Neural cell (in vitro differentiated cells): ENCODE results near the gene NOP56.

ENCODE experiments used
- EP300 ChIP-seq: fragments of 450-650 bp; conservative IDR thresholded peaks from 2 replicates; pipeline ENCODE4 v1.6.1; 2014; ENCODE audit warnings: antibody characterized with exemption, mild to moderate bottlenecking, moderate library complexity; ENCODE audit not compliant: poor library complexity, severe bottlenecking
- EZH2 ChIP-seq: fragments of 200-600, 300-800 bp; shearing (Covaris generic), sonication (generic); IDR thresholded peaks from 2 replicates; pipeline ENCODE4 v1.6.1; 2014; ENCODE audit warnings: antibody characterized with exemption, low read length, borderline replicate concordance, mild to moderate bottlenecking; ENCODE audit not compliant: insufficient read depth, poor library complexity, severe bottlenecking
- MXI1 ChIP-seq: fragments of 450-650 bp; conservative IDR thresholded peaks from 2 replicates; pipeline ENCODE4 v1.6.1; 2014; ENCODE audit warnings: antibody characterized with exemption, mild to moderate bottlenecking; ENCODE audit not compliant: poor library complexity, severe bottlenecking
- POLR2AphosphoS5 ChIP-seq: IDR thresholded peaks from 2 replicates; pipeline ENCODE4 v1.6.1; 2012
- RAD21 ChIP-seq: fragments of 450-650 bp; conservative IDR thresholded peaks from 2 replicates; pipeline ENCODE4 v1.6.1; 2014; ENCODE audit warnings: antibody characterized with exemption, mild to moderate bottlenecking, moderate library complexity
- SMC3 ChIP-seq: fragments of 450-650 bp; conservative IDR thresholded peaks from 2 replicates; pipeline ENCODE4 v1.6.1; 2014; ENCODE audit warnings: antibody characterized with exemption, mild to moderate bottlenecking, moderate library complexity; ENCODE audit not compliant: poor library complexity
- TAF1 ChIP-seq: IDR thresholded peaks from 2 replicates; pipeline ENCODE4 v1.6.1; 2012; ENCODE audit warnings: low read depth
- TF ChIP-seq, protein P1 (sequence below): fragments of 450-650 bp; IDR thresholded peaks from 2 replicates; pipeline ENCODE4 v1.5.1; 2014; ENCODE audit warnings: antibody characterized with exemption, mild to moderate bottlenecking, moderate library complexity; ENCODE audit not compliant: poor library complexity, severe bottlenecking
- TF ChIP-seq, protein P2 (sequence below): IDR thresholded peaks from 2 replicates; pipeline ENCODE4 v1.6.1; 2012; ENCODE audit warnings: borderline replicate concordance

DNA sequence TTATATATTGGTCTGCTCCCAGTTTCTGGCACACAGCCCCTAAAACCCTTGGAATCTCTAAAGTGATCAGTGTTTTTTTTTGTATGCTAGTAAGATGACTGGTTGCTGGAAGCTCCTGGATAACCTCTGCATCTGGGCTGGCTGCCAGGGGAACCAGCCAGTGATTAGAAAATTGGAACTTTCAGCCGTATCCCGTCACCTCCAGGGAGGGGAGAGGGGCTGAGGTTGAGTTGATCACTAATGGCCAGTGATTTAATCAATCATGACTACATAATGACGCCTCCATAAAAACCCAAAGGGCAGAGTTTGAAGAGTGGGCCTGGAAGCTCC lies 48.0 kb upstream of the NOP56 start:
- TF ChIP-seq, protein P1, sequence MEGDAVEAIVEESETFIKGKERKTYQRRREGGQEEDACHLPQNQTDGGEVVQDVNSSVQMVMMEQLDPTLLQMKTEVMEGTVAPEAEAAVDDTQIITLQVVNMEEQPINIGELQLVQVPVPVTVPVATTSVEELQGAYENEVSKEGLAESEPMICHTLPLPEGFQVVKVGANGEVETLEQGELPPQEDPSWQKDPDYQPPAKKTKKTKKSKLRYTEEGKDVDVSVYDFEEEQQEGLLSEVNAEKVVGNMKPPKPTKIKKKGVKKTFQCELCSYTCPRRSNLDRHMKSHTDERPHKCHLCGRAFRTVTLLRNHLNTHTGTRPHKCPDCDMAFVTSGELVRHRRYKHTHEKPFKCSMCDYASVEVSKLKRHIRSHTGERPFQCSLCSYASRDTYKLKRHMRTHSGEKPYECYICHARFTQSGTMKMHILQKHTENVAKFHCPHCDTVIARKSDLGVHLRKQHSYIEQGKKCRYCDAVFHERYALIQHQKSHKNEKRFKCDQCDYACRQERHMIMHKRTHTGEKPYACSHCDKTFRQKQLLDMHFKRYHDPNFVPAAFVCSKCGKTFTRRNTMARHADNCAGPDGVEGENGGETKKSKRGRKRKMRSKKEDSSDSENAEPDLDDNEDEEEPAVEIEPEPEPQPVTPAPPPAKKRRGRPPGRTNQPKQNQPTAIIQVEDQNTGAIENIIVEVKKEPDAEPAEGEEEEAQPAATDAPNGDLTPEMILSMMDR, result no peak
- TF ChIP-seq EP300 (no peak), EZH2 (no peak), RAD21 (no peak), TAF1 (no peak), POLR2AphosphoS5 (no peak), SMC3 (no peak), MXI1 (no peak)
- TF ChIP-seq, protein P2, sequence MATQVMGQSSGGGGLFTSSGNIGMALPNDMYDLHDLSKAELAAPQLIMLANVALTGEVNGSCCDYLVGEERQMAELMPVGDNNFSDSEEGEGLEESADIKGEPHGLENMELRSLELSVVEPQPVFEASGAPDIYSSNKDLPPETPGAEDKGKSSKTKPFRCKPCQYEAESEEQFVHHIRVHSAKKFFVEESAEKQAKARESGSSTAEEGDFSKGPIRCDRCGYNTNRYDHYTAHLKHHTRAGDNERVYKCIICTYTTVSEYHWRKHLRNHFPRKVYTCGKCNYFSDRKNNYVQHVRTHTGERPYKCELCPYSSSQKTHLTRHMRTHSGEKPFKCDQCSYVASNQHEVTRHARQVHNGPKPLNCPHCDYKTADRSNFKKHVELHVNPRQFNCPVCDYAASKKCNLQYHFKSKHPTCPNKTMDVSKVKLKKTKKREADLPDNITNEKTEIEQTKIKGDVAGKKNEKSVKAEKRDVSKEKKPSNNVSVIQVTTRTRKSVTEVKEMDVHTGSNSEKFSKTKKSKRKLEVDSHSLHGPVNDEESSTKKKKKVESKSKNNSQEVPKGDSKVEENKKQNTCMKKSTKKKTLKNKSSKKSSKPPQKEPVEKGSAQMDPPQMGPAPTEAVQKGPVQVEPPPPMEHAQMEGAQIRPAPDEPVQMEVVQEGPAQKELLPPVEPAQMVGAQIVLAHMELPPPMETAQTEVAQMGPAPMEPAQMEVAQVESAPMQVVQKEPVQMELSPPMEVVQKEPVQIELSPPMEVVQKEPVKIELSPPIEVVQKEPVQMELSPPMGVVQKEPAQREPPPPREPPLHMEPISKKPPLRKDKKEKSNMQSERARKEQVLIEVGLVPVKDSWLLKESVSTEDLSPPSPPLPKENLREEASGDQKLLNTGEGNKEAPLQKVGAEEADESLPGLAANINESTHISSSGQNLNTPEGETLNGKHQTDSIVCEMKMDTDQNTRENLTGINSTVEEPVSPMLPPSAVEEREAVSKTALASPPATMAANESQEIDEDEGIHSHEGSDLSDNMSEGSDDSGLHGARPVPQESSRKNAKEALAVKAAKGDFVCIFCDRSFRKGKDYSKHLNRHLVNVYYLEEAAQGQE, result no peak
